ENCODE results near the gene DLGAP1. TPM values are rescaled to one million over a fixed set of nuclear protein-coding genes. Genes with fewer than 3 reads are reported as not detected.
"Not testable (repeated sequence)": the region's sequence is repeated elsewhere in the genome, so short reads cannot be mapped to it uniquely, and the experiment has no call there.

DLGAP1 gene
- total and polyA plus RNA-seq, 2 donors, result 2.1 to 7.5 TPM

DNA sequence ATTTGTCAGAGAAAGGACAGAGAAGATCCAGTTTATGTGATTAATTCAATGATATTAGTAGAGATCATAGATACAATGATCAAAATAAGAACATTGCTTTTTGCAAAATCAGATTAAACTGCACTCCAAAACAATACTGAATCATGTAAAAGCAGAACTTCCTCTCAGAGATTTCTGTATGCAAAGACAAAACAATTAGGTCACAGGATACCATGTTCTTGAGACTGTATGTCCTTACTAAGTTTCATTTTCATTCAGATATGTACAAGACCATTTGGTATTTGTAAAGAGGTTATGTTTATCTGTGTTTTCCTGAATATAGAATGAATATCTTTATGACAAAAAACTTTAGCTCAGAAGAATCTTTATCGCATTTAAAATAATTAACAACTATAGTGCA is 161.8 kb downstream of the DLGAP1 start:
- Histone ChIP-seq H3K4me3 (ENCODE audit: low read depth, low read length) (no peak overlapping the region), H3K27ac (ENCODE audit: low read depth) (no peak overlapping the region), H3K36me3 (ENCODE audit: insufficient read depth) (no peaks in the 10 kb centered on the region), H3K4me1 (ENCODE audit: insufficient read depth) (no peaks in the 10 kb centered on the region)
- DNase-seq (ENCODE audit: extremely low spot score), result no peak
- 96% methylated on average over 1 of the region's 1 CpG for WGBS

DNA sequence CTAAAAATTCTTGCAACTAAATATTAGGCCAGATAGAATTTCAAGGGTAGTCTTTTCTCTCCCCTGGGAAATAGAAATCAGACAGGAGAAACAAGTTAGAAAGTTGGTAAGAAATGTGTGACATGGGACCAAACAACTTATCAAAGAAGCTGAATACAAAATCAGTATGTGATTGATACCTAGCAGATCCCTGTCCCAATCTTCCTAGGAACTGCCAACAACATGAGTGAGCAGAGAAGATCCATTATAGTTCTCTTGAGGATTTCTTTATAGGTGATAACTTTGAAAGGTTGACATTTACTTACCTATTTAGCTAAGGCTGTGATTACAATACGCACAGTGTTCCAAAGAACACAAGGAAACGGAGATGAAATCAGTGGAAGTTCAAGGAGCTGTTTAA is 162.4 kb downstream of the DLGAP1 start:
- Histone ChIP-seq H3K4me3 (ENCODE audit: low read depth, low read length) (no peak overlapping the region), H3K4me1 (ENCODE audit: insufficient read depth) (no peaks in the 10 kb centered on the region), H3K36me3 (ENCODE audit: insufficient read depth) (no peaks in the 10 kb centered on the region), H3K27ac (ENCODE audit: low read depth) (no peak overlapping the region)
- no peak for DNase-seq (ENCODE audit: extremely low spot score)
- WGBS, result 86% methylated on average over 2 of the region's 2 CpGs

DNA sequence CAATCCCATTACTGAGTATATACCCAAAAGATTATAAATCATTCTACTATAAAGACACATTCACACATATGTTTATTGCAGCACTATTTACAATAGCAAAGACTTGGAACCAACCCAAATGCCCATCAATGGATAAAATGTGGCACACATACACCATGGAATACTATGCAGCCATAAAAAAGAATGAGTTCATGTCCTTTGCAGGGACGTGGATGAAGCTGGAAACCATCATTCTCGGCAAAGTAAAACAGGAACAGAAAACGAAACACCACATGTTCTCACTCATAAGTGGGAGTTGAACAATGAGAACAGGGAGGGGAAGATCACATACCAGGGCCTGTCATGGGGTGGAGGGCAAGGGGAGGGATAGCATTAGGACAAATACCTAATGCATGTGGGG is 167.8 kb downstream of the DLGAP1 start:
- not testable (repeated sequence) for H3K36me3 ChIP-seq (ENCODE audit: insufficient read depth); H3K27ac ChIP-seq (ENCODE audit: low read depth); H3K4me3 ChIP-seq (ENCODE audit: low read depth, low read length); DNase-seq (ENCODE audit: extremely low spot score); H3K4me1 ChIP-seq (ENCODE audit: insufficient read depth)
- 88% methylated on average over 3 of the region's 3 CpGs for WGBS

DNA sequence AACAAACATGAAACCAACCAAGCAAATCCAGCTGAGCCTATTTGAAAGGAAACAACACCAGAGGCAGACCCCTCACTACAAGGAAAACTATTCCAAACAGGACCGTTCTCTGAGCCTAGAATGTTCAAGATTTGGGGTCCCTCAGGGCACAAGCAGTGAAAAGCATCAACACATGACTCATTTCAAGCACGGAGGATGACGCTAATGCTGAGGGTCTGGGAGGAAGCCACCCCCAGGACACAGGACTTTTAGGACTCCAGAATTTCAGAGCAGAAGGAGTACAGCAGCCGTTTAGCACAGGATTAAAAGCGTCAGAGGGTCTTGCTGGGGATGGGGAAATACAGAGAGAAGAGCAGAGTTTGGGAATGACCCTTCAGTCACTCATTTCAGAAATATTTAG is 168.9 kb downstream of the DLGAP1 start:
- no peak overlapping the region for H3K27ac ChIP-seq (ENCODE audit: low read depth)

DNA sequence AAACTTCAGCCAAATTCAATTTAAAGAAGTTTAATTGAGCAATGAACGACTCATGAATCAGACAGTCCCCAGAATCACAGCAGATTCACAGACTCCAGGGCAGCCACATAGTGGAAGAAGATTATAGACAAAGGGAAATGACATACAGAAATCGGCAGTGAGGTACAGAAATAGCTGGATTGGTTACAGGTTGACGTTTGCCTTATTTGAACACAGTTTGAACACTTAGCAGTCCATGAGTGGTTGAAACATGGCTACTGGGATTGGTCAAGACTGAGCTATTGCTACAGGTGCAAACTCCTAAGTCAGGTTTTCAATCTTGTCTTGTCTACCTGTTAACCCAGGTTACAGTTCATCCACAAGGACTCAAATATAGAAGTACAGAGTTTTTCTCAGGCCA is 169.6 kb downstream of the DLGAP1 start:
- WGBS, result 76% methylated on average over 3 of the region's 3 CpGs
- no peak overlapping the region for H3K27ac ChIP-seq (ENCODE audit: low read depth)
- H3K4me1 ChIP-seq (ENCODE audit: insufficient read depth), result no peaks in the 10 kb centered on the region
- DNase-seq (ENCODE audit: extremely low spot score), result no peak
- H3K36me3 ChIP-seq (ENCODE audit: insufficient read depth), result no peaks in the 10 kb centered on the region
- H3K4me3 ChIP-seq (ENCODE audit: low read depth, low read length), result no peak overlapping the region

More for the DNA sequence above, 168.9 kb downstream of the DLGAP1 start:
- Histone ChIP-seq H3K4me1 (ENCODE audit: insufficient read depth) (no peaks in the 10 kb centered on the region), H3K36me3 (ENCODE audit: insufficient read depth) (no peaks in the 10 kb centered on the region), H3K4me3 (ENCODE audit: low read depth, low read length) (no peak overlapping the region)
- no peak for DNase-seq (ENCODE audit: extremely low spot score)
- WGBS, result 69% methylated on average over 5 of the region's 5 CpGs

DNA sequence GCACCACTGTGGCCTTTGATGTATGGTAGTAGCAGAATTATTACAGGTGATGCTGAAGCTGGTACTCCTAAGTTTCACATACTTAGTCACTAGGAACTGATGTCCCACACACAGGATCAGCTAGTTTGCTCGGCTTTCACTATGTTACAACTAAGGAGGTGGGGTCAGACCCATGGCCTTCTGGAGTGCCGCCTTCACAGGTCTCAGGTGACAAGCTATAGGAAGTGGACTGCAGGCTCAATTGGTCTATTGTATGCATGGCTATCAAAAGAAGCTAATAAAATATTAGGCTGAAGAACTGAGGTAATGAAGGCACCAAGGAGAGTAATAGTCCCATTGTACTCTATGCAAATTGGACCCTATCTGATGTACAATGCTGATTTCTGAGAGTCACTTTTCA is 170.6 kb downstream of the DLGAP1 start:
- H3K4me1 ChIP-seq (ENCODE audit: insufficient read depth), result no peaks in the 10 kb centered on the region
- no peaks in the 10 kb centered on the region for H3K36me3 ChIP-seq (ENCODE audit: insufficient read depth)
- WGBS, result 75% methylated on average over 2 of the region's 2 CpGs
- no peak overlapping the region for H3K27ac ChIP-seq (ENCODE audit: low read depth)
- no peak for DNase-seq (ENCODE audit: extremely low spot score)
- H3K4me3 ChIP-seq (ENCODE audit: low read depth, low read length), result no peak overlapping the region

DNA sequence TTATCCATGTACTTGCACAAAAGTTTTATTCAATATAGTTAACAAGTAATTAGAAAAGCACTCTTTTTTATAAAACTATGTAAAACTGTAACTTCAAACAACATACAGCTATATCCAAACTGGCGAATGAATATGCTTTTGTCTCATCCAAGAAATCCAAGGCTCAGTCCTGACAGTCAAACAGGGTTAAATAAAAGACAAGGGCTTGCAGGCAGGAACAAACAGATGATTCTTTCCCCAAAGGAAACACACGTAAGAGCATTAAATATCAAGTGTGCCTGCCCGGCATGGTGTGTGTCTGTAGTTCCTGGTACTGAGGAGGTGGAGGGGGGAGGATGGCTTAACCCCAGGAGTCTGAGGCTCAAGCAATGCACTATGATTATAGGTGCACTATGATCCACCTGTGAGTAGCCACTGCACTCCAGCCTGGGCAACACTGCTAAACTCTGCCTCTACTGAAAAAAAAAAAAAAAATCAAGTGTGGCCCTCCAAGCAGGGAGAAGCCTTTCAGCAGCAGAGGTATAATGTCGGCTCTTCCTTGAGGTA is 171.3 kb downstream of the DLGAP1 start:
- WGBS, result 66% methylated on average over 4 of the region's 4 CpGs
- Histone ChIP-seq H3K4me1 (ENCODE audit: insufficient read depth) (no peaks in the 10 kb centered on the region), H3K36me3 (ENCODE audit: insufficient read depth) (no peaks in the 10 kb centered on the region), H3K27ac (ENCODE audit: low read depth) (no peak overlapping the region), H3K4me3 (ENCODE audit: low read depth, low read length) (no peak overlapping the region)
- no peak for DNase-seq (ENCODE audit: extremely low spot score)

DNA sequence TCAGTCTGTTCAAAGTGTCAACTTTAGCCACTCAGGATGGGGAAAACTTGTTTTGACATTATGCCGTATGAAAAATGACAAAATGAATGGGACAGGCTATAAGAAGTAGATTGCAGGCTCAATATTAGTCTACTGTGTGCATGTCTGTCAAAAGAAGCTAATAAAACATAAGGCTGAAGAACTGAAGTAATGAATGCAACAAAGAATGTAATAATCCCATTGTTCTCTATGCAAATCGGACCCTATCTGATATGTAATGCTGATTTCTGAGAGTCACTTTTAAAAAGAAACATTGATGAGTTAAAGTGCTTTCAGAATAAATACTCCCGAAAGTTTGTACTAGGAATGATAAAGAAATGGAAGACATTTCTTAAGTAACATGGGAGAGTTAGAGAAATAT is 172.2 kb downstream of the DLGAP1 start:
- 62% methylated on average over 3 of the region's 3 CpGs for WGBS
- H3K36me3 ChIP-seq (ENCODE audit: insufficient read depth), result no peaks in the 10 kb centered on the region
- no peak overlapping the region for H3K27ac ChIP-seq (ENCODE audit: low read depth)
- H3K4me1 ChIP-seq (ENCODE audit: insufficient read depth), result no peaks in the 10 kb centered on the region
- H3K4me3 ChIP-seq (ENCODE audit: low read depth, low read length), result no peak overlapping the region
- DNase-seq (ENCODE audit: extremely low spot score), result no peak

DNA sequence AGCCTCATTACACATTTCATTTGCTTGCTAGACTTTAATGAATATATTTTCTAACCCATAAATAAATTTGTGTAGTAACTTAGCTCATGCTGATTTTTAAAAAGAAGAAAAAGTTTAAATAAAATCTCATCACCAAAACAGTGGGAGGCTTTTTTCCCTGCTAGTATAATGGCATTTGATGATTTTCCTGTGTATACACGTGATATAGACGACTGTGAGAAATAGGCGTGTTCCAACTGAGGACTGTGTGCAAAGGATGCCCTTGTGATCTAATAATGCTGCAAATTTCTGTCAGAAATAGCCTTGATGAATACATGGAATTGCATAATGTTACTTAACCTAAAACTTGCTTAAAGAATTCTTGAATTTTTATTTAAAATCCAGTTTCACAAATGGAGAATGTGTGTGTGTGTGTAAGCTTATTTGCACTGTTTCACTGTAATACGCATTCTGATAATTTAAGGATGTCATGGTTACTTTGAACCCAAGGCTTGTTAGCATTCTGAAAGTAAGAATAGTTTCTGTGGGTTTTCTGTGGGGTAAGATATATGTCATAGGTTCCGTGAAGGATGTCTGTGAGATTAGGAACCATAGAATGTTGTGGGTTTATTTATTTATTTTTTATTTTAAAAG is 178.0 kb downstream of the DLGAP1 start:
- no peak overlapping the region for H3K27ac ChIP-seq (ENCODE audit: low read depth)
- 87% methylated on average over 5 of the region's 5 CpGs for WGBS
- no peaks in the 10 kb centered on the region for H3K4me1 ChIP-seq (ENCODE audit: insufficient read depth)
- no peak for DNase-seq (ENCODE audit: extremely low spot score)
- H3K36me3 ChIP-seq (ENCODE audit: insufficient read depth), result no peaks in the 10 kb centered on the region
- no peak overlapping the region for H3K4me3 ChIP-seq (ENCODE audit: low read depth, low read length)

DNA sequence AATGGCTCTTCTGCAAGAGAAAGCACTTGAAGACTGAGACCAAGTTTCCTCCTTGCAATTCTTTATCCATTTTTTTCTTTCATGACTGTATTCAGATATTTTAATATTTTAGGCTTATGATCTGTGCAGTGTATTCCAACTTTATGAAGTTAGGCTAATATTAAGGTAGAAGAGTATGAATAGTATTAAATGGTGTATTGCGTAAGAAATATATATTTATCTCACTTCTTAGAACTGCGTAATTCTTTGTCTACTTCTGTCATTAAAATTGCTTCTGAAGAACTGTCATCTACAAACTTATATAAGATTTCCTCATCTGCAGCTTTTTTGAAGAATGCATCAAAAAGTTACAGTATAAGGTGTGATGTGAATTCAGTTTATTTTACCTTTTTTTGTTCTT is 183.2 kb downstream of the DLGAP1 start:
- H3K36me3 ChIP-seq (ENCODE audit: insufficient read depth), result no peaks in the 10 kb centered on the region
- 94% methylated on average over 2 of the region's 2 CpGs for WGBS
- DNase-seq (ENCODE audit: extremely low spot score), result no peak
- H3K4me1 ChIP-seq (ENCODE audit: insufficient read depth), result no peaks in the 10 kb centered on the region
- H3K4me3 ChIP-seq (ENCODE audit: low read depth, low read length), result no peak overlapping the region
- H3K27ac ChIP-seq (ENCODE audit: low read depth), result no peak overlapping the region

DNA sequence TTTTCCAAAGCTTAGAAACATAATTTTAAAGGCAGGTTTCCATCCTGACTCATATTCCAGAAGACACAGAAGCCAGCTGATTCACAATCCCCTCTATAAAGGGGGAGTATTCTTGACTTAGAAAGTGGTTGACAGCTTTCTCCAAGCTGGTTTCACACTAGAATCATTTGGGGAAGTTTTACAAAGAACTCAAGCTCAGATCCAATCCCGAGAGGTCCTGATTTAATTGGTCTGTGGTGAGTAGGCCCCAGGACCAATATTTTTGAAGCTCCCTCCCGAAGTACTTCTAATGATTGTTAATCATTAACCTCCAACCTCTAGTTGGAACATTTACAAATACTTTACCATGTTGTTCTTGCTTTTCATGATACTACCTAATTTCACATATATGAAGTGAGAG is 184.1 kb downstream of the DLGAP1 start:
- 84% methylated on average over 2 of the region's 2 CpGs for WGBS
- no peaks in the 10 kb centered on the region for H3K4me1 ChIP-seq (ENCODE audit: insufficient read depth)
- H3K4me3 ChIP-seq (ENCODE audit: low read depth, low read length), result no peak overlapping the region
- no peak overlapping the region for H3K27ac ChIP-seq (ENCODE audit: low read depth)
- DNase-seq (ENCODE audit: extremely low spot score), result no peak
- H3K36me3 ChIP-seq (ENCODE audit: insufficient read depth), result no peaks in the 10 kb centered on the region

DNA sequence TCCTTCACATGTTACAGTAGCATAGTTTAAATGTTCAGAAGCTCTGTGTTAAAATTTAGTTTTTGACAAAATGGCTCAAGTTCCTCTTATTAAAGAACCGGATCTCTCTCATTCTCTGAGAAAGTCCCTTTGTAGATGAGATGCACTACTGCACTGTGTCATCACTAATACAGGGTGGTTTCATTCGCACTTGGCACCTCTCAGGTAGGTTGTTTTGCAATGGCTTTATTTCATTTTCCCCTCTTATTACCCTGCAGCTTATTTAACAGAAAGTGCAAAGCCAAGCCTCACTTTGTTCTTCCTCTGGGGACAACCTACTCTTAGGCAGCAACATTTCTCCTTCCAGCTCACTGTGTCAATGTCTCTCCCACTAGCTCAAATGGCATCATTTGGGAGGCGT is 185.1 kb downstream of the DLGAP1 start:
- Histone ChIP-seq H3K4me3 (ENCODE audit: low read depth, low read length) (no peak overlapping the region), H3K27ac (ENCODE audit: low read depth) (no peak overlapping the region), H3K4me1 (ENCODE audit: insufficient read depth) (no peaks in the 10 kb centered on the region), H3K36me3 (ENCODE audit: insufficient read depth) (no peaks in the 10 kb centered on the region)
- WGBS, result 92% methylated on average over 3 of the region's 3 CpGs
- DNase-seq (ENCODE audit: extremely low spot score), result no peak

DNA sequence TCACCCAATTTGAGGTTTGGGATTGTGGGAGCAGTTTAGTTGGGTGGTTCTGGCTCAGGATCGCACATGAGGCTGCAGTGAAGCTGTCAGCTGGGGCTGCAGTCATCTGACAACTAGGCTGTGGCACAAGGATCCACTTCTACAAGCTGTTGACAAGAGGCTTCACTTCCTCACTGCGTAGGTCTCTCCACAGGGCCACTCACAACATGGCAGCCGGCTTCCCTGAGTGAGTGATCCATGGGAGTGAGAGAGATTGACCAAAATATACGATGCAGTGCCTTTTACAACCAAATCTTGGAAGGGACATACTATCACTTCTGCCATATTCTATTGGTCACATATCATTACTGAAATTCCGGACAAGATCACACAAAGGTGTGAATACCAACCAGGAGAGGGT is 187.5 kb downstream of the DLGAP1 start:
- no peaks in the 10 kb centered on the region for H3K4me1 ChIP-seq (ENCODE audit: insufficient read depth)
- 86% methylated on average over 5 of the region's 5 CpGs for WGBS
- H3K27ac ChIP-seq (ENCODE audit: low read depth), result no peak overlapping the region
- H3K4me3 ChIP-seq (ENCODE audit: low read depth, low read length), result no peak overlapping the region
- DNase-seq (ENCODE audit: extremely low spot score), result no peak
- no peaks in the 10 kb centered on the region for H3K36me3 ChIP-seq (ENCODE audit: insufficient read depth)

DNA sequence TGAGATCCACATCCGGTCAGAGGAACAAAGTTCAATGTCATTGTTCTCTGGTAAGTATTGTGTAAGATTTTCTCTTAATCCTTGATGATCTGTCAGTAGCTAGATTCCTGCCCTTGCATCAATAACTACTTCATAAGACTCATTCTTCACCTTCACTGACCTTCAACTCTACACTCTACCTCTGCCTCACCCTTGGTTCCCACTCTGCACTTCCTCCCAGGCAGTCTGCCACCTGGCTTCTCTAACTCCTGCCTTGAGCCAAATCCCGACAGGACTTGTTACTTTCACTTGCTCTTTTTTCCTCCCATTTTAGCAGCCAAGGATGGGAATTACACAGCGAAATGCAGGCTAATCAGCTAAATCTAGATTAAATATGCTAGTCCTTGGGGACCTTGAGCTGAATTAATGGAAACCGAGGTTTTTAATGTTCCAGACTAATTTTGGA is 190.7 kb downstream of the DLGAP1 start:
- Histone ChIP-seq H3K4me3 (ENCODE audit: low read depth, low read length) (no peak overlapping the region), H3K4me1 (ENCODE audit: insufficient read depth) (no peaks in the 10 kb centered on the region), H3K27ac (ENCODE audit: low read depth) (no peak overlapping the region), H3K36me3 (ENCODE audit: insufficient read depth) (no peaks in the 10 kb centered on the region)
- WGBS, result 43% methylated on average over 4 of the region's 4 CpGs
- DNase-seq (ENCODE audit: extremely low spot score), result no peak

DNA sequence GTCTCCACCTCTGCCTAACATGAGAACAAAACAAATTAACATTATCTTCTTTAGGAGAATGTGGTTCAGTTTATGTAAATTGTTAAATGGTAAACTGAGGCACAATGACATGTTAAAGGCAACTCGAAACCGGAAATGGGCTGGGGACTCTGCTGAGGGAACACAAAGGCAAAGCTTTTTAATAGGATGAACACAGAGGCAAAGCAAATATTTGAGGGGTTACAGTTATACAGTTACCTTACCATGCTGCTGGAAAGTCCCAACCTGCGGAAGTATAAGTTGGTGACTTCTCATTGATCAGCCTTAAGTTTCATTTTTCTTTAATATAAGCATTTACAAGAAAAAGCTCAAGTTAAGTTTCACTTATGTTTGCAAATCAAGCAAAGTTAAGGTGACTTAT is 195.0 kb downstream of the DLGAP1 start:
- DNase-seq (ENCODE audit: extremely low spot score), result no peak
- H3K4me1 ChIP-seq (ENCODE audit: insufficient read depth), result no peaks in the 10 kb centered on the region
- WGBS, result 91% methylated on average over 3 of the region's 3 CpGs
- no peak overlapping the region for H3K27ac ChIP-seq (ENCODE audit: low read depth)
- H3K36me3 ChIP-seq (ENCODE audit: insufficient read depth), result no peaks in the 10 kb centered on the region
- no peak overlapping the region for H3K4me3 ChIP-seq (ENCODE audit: low read depth, low read length)
